Endothelial cell of umbilical vein (primary cell): Measurements from ENCODE around the gene CDCP2.

Source experiments
- EZH2 ChIP-seq: IDR thresholded peaks from 2 replicates; pipeline ENCODE4 v1.6.1; 2012; ENCODE audit warnings: borderline replicate concordance, low read depth, mild to moderate bottlenecking, moderate library complexity, low read length, inconsistent platforms; ENCODE audit not compliant: severe bottlenecking
- GATA2 ChIP-seq: IDR thresholded peaks from 2 replicates; pipeline ENCODE4 v1.7.0; 2011; ENCODE audit warnings: low read depth, mild to moderate bottlenecking, moderate library complexity, mixed read lengths, low read length; ENCODE audit not compliant: insufficient read length, insufficient read depth
- POLR2A ChIP-seq: IDR thresholded peaks from 2 replicates; pipeline ENCODE4 v1.6.1; 2012; ENCODE audit warnings: low read depth, mild to moderate bottlenecking, control low read depth, low read length
- TF ChIP-seq, protein P1 (sequence below), 2 donors: IDR thresholded peaks; 1 replicate in 1 of 2; 2 replicates in 1 of 2; pipeline ENCODE4 v1.5.1; 2011; ENCODE audit warnings: low read length in 2 of 2, mild to moderate bottlenecking in 2 of 2, moderate library complexity in 2 of 2, control low read depth in 1 of 2, inconsistent platforms in 1 of 2, low read depth in 1 of 2; ENCODE audit not compliant: insufficient read depth in 1 of 2; ENCODE audit errors: extremely low read depth in 1 of 2

DNA sequence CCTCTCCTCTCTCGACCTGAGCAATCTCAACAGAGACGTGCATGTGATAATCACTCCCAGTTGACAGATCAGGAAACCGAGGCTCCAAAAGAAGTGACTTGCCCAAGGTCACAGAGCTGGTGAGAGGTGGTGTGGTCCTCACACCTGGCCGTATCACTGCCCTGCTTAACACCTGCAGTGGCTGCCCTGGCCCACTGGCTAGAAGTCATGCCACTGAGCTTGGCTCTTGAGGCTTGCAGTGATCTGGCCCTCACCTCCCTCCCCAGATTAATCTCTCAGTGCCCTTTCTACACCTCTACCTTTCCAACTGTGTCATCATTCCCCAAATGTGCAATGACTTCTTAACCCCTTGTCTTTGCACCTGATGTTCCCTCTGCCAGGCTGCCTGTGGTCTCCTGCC is 38.8 kb downstream of the CDCP2 start:
- TF ChIP-seq, protein P1, sequence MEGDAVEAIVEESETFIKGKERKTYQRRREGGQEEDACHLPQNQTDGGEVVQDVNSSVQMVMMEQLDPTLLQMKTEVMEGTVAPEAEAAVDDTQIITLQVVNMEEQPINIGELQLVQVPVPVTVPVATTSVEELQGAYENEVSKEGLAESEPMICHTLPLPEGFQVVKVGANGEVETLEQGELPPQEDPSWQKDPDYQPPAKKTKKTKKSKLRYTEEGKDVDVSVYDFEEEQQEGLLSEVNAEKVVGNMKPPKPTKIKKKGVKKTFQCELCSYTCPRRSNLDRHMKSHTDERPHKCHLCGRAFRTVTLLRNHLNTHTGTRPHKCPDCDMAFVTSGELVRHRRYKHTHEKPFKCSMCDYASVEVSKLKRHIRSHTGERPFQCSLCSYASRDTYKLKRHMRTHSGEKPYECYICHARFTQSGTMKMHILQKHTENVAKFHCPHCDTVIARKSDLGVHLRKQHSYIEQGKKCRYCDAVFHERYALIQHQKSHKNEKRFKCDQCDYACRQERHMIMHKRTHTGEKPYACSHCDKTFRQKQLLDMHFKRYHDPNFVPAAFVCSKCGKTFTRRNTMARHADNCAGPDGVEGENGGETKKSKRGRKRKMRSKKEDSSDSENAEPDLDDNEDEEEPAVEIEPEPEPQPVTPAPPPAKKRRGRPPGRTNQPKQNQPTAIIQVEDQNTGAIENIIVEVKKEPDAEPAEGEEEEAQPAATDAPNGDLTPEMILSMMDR (IDR thresholded peaks at IDR 0.05; ENCODE audit: extremely low read depth in 1 of 2, insufficient read depth in 1 of 2, low read depth in 1 of 2, low read length in 2 of 2): no peak
- TF ChIP-seq POLR2A: no peak
- no peak for TF ChIP-seq EZH2
- no peak for TF ChIP-seq GATA2
